ENCODE measurements around the gene CIRBP. TPM values are rescaled to one million over a fixed set of nuclear protein-coding genes. Genes with fewer than 3 reads are reported as not detected.

Gene CIRBP
- total and polyA plus RNA-seq, 2 donors (not counting 1 experiment from before 2014, with no cell fraction given): 104 to 298 TPM

DNA sequence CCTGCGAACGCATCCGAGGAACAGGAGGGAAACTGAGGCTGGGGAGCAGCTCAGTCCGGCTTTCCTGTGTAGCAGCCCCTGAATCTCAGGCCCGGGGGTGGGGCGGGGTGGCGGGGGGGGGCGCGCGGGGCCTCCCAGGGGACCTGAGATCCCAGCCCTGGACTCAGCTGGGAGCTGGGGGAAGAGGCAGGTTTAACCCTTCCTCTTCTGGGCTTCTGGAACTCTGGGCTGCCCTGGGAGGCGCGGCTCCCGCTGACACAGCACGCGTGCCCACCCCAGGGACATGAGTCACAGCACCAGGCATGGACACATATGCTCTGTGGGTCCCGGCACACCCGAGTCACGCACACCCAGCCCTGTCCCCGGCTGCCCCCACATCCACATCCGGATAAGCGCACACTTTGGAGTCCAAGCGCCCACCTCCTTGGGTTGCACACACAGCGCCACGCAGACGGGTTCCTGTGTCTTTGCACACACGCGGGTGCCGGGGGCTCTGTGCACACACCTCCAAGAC, 3.5 kb upstream of the CIRBP start:
- peak; percentile 73 to 80 for DNase-seq (ENCODE audit: low read depth in 2 of 2)
- peak overlapping the region; percentile 80 for H3K9ac ChIP-seq (ENCODE audit: insufficient read depth, low read length)

DNA sequence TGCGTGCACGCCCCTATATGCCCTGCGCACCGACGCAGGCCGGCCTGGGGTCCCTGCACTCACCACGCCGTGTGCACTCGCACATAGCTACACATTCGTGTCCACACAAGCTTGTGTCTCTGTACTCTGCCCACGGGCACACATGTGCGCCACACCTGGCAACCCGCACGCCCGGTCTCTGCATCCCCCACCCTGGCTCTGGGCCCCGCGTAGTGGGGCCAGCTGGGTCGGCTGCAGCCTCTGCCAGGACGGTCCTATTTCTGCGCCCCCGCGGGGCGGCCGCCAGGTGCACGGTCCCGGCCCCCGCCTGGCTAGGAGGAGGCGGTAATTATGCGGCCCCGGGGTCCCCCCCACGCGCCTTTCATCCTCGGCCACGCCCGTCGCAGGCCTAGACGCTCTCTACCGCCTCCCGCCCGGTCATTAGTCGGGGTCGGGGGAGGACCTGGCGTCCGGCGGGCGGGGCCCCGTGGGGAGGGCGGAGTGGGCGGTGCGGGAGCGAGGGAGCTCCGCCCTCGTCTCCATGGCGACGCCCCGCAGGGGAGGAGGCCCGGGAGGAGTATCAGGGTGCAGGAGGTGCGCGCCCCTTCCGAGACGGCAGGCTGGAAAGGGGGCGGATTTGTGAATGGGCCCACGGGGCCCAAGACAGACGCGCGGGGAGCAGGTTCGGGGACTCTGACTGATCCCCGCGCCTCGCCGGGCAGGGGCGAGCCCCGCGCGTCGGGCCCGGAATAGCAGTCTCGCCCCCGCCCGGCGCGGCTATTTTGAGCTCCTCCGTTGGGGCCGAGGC, 2.8 kb upstream of the CIRBP start:
- H3K27ac ChIP-seq (ENCODE audit: insufficient read depth, low read length): peak overlapping the region; percentile 96
- peak overlapping the region; percentile 27 to 61 (median 56) for H3K4me3 ChIP-seq (replicated peaks in 1 of 4; ENCODE audit: control extremely low read depth in 1 of 4, insufficient read depth in 1 of 4, low read depth in 3 of 4, low read length in 4 of 4)
- no peaks in the 10 kb centered on the region for H3K27me3 ChIP-seq (ENCODE audit: control insufficient read depth, insufficient read depth, low read length)
- H2AFZ ChIP-seq (ENCODE audit: low read length): no peak overlapping the region
- peaks cover 21% of the 10 kb centered on the region for H3K79me2 ChIP-seq (ENCODE audit: control insufficient read depth, insufficient read depth, low read length)
- H4K20me1 ChIP-seq (ENCODE audit: control insufficient read depth, extremely low read depth, insufficient read depth, low read length): no peaks in the 10 kb centered on the region
- peak overlapping the region; percentile 96 for H3K4me2 ChIP-seq (ENCODE audit: extremely low read depth, insufficient read depth, low read length)
- TF ChIP-seq, protein P1, sequence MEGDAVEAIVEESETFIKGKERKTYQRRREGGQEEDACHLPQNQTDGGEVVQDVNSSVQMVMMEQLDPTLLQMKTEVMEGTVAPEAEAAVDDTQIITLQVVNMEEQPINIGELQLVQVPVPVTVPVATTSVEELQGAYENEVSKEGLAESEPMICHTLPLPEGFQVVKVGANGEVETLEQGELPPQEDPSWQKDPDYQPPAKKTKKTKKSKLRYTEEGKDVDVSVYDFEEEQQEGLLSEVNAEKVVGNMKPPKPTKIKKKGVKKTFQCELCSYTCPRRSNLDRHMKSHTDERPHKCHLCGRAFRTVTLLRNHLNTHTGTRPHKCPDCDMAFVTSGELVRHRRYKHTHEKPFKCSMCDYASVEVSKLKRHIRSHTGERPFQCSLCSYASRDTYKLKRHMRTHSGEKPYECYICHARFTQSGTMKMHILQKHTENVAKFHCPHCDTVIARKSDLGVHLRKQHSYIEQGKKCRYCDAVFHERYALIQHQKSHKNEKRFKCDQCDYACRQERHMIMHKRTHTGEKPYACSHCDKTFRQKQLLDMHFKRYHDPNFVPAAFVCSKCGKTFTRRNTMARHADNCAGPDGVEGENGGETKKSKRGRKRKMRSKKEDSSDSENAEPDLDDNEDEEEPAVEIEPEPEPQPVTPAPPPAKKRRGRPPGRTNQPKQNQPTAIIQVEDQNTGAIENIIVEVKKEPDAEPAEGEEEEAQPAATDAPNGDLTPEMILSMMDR (conservative IDR thresholded peaks at IDR 0.05 in 1 of 2, IDR thresholded peaks at IDR 0.05 in 1 of 2; ENCODE audit: low read depth in 1 of 2, low read length in 2 of 2): no peak
- no peak for TF ChIP-seq EZH2 (IDR thresholded peaks at IDR 0.05; ENCODE audit: low read length, missing control alignments)
- H3K9ac ChIP-seq (ENCODE audit: insufficient read depth, low read length): peak overlapping the region; percentile 80
- peak; percentile 80 to 83 for DNase-seq (ENCODE audit: low read depth in 2 of 2)
- no peaks in the 10 kb centered on the region for H3K9me3 ChIP-seq (ENCODE audit: control insufficient read depth, insufficient read depth, low read depth, low read length)
- H3K36me3 ChIP-seq (ENCODE audit: control insufficient read depth, insufficient read depth, low read length): peaks cover 5% of the 10 kb centered on the region
- H3K4me1 ChIP-seq (ENCODE audit: control insufficient read depth, extremely low read depth, insufficient read depth, low read length): peaks cover 48% of the 10 kb centered on the region

More for the DNA sequence above, 3.5 kb upstream of the CIRBP start:
- Histone ChIP-seq H4K20me1 (ENCODE audit: control insufficient read depth, extremely low read depth, insufficient read depth, low read length) (no peaks in the 10 kb centered on the region), H3K9me3 (ENCODE audit: control insufficient read depth, insufficient read depth, low read depth, low read length) (no peaks in the 10 kb centered on the region), H3K4me2 (ENCODE audit: extremely low read depth, insufficient read depth, low read length) (peak overlapping the region; percentile 91), H3K4me3 (replicated peaks in 1 of 4; ENCODE audit: control extremely low read depth in 1 of 4, insufficient read depth in 1 of 4, low read depth in 3 of 4, low read length in 4 of 4) (peak overlapping the region; percentile 27 to 61 (median 45)), H3K36me3 (ENCODE audit: control insufficient read depth, insufficient read depth, low read length) (no peaks in the 10 kb centered on the region), H3K4me1 (ENCODE audit: control insufficient read depth, extremely low read depth, insufficient read depth, low read length) (peaks cover 45% of the 10 kb centered on the region), H3K79me2 (ENCODE audit: control insufficient read depth, insufficient read depth, low read length) (peaks cover 15% of the 10 kb centered on the region), H3K27me3 (ENCODE audit: control insufficient read depth, insufficient read depth, low read length) (no peaks in the 10 kb centered on the region), H2AFZ (ENCODE audit: low read length) (no peak overlapping the region), H3K27ac (ENCODE audit: insufficient read depth, low read length) (peak overlapping the region; percentile 96)
- TF ChIP-seq, protein P1 (conservative IDR thresholded peaks at IDR 0.05 in 1 of 2, IDR thresholded peaks at IDR 0.05 in 1 of 2; ENCODE audit: low read depth in 1 of 2, low read length in 2 of 2): no peak
- no peak for TF ChIP-seq EZH2 (IDR thresholded peaks at IDR 0.05; ENCODE audit: low read length, missing control alignments)

DNA sequence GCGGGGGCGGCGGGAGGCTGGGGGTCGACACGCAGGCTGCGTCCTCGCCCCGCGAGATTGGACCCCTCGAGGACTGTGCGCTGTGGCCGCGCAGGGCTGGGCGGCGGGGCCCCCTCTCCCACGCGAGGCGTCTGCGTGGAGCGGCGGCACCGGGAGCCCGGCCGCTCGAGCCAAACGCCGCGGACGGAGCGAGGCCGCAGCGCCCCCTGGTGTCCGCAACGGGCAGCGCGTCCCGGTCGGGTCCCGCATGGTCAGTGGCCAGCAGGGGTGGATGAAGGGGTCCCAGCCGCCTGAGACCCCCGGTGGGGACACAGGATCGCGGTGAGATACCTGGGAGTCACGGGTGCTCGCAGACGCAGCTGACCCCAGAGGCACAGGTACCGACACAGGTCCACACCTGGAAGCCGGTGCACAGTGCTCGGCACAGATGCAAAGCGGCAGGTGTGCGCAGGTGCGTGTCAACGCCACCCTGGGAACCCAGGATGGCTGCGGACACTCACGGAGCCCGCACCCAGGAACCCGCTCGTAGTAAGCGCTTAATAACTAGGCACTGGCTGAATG, 2.1 kb upstream of the CIRBP start:
- Histone ChIP-seq H3K4me2 (ENCODE audit: extremely low read depth, insufficient read depth, low read length) (peak overlapping the region; percentile 96), H4K20me1 (ENCODE audit: control insufficient read depth, extremely low read depth, insufficient read depth, low read length) (no peaks in the 10 kb centered on the region), H2AFZ (ENCODE audit: low read length) (no peak overlapping the region), H3K27ac (ENCODE audit: insufficient read depth, low read length) (peak overlapping the region; percentile 96), H3K36me3 (ENCODE audit: control insufficient read depth, insufficient read depth, low read length) (peaks cover 12% of the 10 kb centered on the region), H3K4me1 (ENCODE audit: control insufficient read depth, extremely low read depth, insufficient read depth, low read length) (peaks cover 48% of the 10 kb centered on the region), H3K79me2 (ENCODE audit: control insufficient read depth, insufficient read depth, low read length) (peaks cover 28% of the 10 kb centered on the region), H3K4me3 (replicated peaks in 1 of 4; ENCODE audit: control extremely low read depth in 1 of 4, insufficient read depth in 1 of 4, low read depth in 3 of 4, low read length in 4 of 4) (peak overlapping the region; percentile 51 to 61 (median 56)), H3K9ac (ENCODE audit: insufficient read depth, low read length) (peak overlapping the region; percentile 77), H3K9me3 (ENCODE audit: control insufficient read depth, insufficient read depth, low read depth, low read length) (no peaks in the 10 kb centered on the region), H3K27me3 (ENCODE audit: control insufficient read depth, insufficient read depth, low read length) (no peaks in the 10 kb centered on the region)
- DNase-seq (ENCODE audit: low read depth in 2 of 2): peak in 1 of 2 donors; percentile 42
- TF ChIP-seq EZH2 (IDR thresholded peaks at IDR 0.05; ENCODE audit: low read length, missing control alignments): no peak
- TF ChIP-seq, protein P1 (conservative IDR thresholded peaks at IDR 0.05 in 1 of 2, IDR thresholded peaks at IDR 0.05 in 1 of 2; ENCODE audit: low read depth in 1 of 2, low read length in 2 of 2): peak; percentile 67 to 71
